ENCODE measurements around the gene LRRC61.
"Not testable (repeated sequence)": the region's sequence is repeated elsewhere in the genome, so short reads cannot be mapped to it uniquely, and the experiment has no call there.

The LRRC61 gene

DNA sequence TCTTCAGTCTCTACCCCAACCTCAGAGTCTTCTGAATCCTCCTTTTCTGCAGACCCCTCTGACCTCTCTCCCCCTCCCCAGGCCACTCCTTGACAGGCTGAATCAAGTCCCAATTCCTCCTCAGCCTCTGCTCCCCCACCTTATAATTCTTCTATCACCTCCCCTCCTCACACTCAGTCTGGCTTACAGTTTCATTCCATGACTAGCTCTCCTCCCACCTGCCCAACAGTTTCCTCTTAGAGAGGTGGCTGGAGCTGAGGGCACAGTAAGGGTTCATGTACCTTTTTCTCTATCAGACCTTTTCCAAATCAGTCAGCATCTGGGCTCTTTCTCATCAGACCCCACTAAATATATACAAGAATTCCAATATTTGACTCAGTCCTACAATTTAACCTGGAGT is 14.6 kb upstream of the LRRC61 start:
- no peak for DNase-seq

DNA sequence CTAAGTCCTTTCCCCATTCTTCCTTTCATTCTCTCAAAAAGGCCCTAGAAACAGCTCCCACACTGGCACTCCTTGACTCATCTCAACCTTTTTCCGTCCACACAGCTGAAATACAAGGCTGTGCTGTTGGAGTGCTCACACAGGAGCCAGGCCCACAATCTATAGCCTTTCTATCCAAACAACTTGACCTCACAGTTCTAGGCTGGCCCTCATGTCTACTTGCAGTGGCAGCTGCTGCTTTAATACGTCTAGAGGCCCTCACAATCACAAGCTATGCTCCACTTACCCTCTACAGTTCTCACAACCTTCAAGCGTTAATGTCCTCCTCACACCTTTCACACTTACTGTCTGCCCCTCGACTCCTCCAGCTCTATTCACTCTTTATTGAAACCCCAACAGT is 12.0 kb upstream of the LRRC61 start:
- no peak for DNase-seq

DNA sequence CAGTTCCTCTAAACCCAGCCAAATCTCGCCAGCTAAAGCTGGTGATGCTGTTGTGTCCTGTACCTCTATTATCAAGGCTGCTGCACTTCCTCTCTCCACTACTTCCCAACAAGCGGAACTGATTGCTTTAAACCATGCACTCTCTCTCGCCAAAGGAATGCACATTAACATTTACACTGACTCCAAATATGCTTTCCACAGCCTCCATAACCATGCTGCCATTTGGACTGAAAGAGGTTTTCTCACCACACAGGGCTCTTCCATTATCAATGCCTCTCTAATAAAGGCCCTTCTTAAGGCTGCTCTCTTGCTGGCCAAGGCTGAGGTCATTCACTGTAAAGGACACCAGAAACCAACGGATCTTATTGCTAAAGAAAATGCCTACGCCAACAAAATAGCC is 11.4 kb upstream of the LRRC61 start:
- no peak for DNase-seq

DNA sequence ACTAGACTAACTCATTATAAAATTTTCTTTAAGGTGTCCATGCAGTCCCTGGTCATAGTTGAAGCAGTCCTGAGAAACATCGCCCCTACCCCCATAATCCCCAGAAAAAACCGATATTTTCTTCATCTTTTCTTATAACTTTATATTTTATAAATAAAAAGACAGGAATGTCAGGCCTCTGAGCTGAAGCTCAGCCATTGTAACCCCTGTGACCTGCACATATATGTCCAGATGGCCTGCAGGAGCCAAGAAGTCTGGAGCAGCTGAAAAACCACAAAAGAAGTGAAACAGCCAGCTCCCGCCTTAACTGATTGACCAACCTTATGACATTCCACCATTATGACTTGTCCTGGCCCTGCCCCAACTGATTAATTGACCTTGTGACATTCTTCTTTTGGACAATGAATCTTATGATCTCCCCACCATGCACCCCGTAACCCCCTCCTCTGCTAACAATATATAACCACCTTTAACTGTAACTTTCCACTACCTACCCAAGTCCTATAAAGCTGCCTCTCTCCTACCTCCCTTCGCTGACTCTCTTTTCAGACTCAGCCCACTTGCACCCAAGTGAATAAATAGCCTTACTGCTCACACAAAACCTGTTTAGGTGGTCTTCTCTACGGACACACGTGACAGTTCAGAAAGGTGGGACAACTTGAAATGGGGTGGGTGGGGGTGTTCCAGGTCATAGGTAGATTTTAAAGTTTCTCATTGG is 10.3 kb upstream of the LRRC61 start:
- DNase-seq: not testable (repeated sequence)

DNA sequence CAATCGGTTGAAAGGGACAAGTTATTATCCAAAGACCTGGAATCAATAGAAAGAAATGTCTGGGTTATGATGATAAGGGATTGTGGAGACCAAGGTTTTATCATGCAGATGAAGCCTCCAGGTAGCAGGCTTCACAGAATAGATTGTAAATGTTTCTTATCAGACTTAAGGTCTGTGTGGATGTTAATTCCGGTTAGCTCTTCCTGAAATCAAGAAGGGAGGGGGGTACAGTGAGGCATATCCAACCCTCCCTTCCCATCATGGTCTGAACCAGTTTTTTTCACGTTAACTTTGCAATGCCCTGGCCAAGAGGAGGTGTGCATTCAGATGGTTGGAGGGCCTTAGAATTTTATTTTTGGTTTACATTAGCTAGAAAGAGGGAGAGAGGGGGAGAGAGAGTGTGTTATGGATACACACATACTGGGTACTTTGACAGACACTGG is 9.8 kb upstream of the LRRC61 start:
- DNase-seq: no peak

DNA sequence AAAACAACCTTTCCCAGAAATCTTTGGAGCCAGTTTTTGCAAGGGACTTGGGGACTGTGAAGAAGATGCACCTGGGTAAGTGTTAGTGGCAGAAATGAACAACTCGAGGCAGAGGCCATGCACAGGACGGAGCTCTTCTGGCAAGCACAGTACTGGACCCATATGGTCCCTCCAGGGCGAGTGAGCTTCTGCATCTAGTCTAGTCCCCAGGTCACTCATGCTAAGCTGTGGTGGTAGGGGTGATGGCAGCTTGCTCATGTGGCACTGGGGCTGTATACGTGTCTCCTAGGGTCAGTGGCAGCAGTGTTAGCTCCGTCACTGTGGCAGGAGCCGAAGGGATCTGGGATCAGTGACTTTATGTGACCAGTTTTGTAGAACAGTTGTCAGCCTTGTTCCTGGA is 9.3 kb upstream of the LRRC61 start:
- DNase-seq: no peak

DNA sequence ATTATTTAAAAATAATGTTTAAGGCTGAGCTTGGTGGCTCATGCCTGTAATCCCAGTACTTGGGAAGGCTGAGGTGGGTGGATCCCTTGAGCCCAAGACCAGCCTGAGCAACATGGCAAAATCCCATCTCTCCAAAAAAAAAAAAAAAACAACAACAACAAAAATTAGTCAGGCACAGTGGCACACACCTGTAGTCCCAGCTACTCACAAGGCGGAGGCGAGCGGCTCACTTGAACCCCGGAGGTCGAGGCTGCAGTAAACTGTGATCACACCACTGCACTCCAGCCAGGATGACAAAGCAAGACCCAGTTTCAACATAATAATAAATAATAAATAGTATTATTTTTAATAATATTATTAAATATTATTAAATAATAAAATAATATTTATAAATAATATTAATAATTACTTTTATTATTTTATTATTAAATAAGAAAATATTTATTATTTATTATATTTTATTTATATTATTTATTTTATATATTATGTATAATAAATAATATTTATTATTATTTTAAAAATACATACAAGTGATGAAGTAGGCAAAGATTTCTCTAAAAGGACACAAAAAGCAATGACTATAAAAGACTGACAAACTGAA is 8.4 kb upstream of the LRRC61 start:
- DNase-seq: no peak

DNA sequence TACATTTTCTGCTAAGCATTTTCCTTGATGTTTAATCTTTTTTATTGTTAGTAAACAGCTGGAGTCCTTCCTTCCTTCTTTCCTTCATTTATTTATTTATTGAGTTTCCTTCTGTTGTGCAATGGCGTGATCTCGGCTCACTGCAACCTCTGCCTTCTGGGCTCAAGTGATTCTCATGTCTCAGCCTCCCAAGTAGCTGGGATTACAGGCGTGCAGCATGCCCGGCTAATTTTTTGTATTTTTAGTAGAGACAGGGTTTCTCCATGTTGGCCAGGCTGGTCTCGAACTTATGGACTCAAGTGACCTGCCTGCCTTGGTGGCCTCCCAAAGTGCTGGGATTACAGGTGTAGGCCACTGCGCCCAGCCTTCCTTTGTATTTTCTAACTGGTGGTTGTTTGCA is 6.2 kb upstream of the LRRC61 start:
- not testable (repeated sequence) for DNase-seq

DNA sequence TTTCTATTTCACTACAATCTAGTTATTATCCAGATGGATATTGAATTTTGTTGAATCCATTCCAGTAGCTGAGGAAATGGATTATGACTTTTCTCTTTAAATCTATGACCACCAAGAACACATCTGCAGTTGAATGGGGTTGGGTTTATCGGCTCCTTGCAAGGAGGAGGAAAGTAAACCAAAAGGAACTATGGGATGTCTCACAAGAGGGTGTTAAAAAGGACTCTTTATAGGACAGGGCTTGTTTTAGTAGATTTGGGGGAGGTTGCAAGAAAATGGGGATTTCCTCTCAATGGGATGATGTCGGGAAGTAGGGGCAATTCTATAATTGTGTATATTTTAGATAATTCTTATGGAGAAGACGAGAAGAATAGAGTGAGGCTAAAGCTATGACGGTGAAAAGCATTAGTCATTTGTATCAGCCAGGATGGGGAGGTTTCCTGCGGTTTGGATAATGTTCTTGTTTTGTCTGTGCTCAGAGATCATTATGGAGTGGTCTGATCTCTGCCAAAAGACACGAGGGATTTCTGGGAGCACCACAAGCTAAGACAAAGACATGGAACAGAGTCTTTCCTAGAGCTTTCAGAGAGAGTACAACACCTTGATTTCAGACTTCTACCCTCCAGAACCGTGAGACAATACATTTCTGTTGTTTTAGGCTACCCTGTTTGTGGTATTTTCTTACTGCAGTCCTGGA is 5.3 kb upstream of the LRRC61 start:
- DNase-seq: no peak

DNA sequence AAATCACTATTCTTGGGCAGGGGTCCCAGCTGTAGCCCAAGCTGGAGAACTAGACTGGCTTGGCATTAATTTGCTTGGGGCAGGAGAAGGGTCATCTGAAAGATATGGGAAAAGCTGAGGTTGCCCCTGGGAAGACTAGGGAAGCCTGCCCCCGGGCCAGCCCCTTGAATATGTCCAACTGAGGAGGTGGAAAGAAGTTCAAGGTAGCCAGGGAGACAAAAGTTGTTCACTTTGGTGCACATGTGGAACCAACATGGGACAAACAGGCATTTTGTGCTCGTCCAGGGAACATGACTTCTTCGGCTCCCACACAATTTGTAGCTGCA is 1.4 kb upstream of the LRRC61 start:
- DNase-seq: no peak

DNA sequence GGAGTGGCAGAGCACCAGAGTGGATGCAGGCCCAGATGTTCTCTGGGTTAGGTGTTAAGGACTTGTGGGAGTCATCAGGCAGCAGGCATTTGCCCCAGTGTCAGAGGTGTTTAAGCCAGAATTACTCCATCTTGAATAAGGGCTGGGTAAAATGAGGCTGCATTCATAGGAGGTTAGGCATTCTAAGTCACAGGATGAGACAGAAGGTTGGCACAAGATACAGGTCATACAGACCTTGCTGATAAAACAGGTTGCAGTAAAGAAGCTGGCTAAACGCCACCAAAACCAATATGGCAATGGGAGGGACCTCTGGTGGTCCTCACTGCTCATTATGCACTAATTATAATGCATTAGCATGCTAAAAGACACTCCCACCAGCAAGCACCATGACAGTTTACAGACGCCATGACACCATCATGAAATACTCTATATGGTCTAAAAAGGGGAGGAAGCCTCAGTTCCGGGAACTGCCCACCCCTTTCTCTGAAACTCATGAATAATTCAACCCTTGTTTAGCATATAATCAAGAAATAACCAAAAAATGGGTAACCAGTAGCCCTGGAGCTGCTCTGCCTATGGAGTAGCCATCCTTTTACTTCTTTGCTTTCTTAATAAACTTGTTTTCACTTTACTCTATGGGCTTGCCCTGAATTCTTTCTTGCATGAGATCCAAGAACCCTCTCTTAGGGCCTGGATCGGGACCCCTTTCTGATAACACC is 882 bp upstream of the LRRC61 start:
- no peak for DNase-seq

DNA sequence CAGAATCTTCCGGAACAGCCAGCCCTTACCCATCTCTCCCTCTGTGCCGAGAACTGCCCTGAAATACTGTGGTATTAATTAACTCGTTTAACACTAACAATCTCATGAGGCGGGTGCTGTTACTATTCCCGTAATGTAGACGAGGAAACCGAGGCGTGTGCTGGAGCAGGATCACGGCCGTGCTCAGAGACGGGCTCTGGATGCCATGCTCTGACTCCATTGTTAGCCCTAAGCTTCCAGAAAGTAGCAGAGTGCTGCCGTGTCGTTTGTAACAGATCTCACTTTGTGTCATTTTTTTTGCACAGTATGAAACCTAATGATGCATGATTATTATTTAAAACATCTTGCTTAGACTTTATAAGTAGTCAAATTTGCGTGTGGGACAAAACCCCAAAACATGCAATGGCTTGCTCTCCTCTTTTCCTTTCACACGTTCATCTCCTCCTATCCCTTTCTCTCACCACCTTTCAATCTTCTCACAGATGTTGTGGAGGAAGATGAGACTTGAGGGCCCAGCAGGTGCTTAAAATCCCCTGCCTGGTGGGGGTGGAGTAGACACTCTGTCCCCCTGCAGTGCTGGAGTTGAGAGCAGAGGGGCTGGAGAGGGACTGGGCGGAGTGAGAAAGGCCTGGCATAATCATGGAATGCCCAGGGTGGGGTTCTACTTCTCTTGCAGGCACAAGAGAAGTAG is 672 bp downstream of the LRRC61 start:
- no peak for DNase-seq

DNA sequence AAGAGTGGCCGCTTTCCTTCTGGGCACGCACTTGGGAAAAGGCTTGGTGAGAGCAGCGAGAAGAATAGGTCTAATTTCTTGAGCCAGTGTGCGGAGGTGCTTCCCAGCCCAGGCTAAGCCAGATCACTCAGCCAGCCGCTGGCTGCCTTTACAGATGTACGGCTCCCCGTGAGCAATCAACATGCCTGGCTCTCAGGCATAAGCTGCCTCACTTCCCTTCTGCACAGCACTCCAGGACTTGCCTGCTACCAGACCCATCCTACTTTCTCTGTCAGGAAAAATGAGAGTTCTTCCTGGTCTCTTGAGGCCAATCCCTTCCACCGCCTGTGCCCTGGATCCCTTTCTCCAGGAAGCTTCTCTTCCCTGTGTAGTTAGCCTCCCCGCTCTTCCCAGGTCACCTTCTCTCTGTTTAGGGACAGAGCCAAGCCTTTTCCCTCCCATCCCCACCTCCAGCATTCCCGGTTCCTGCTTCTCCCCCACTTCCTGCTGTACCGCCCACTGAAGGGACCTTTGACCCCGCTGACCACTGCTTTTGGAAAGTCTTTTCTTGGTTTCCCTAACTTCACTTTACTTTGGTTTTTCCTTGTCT is 1.3 kb downstream of the LRRC61 start:
- no peak for DNase-seq

DNA sequence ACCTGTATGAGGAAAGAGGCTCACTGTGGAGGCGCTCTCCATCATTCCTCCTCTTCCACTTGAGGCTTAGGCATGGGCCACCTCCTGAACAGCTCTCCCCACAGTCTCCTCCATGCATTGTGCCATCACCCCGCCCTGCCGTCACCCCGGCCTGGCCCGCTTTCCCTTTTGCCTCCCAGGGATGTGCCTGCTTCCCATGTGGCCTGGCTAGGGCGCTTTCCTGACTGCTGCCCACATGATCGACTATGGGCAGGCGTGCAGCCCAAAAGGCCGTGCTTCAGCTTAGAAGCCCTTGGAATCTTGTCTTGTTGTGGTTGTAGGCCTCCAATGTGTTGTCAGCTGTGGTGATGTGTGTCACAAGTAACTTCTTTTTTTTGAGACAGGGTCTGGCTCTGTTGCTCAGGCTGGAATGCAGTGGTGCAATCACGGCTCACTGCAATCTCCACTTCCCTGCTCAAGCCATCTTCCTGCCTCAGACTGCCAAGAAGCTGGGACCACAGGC is 2.0 kb downstream of the LRRC61 start:
- no peak for DNase-seq

DNA sequence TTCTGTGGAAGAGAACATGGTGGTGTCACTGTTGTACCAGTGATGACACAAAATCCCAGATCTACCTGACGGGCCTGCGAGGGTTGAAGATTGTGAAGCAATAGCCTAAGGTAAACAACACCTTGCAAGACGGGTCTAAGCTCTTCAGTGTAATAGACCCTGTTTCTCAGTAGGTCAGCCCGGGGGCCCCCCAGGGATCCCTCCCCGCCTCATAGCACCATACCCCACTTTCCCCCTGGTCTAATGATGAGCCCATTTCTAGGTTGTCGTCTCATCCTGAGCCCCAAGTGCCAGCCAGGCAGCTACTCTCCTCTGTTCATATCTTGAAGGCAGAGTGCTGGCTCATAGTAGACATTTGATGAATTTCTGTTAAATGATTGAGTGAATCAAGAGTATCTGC is 2.7 kb downstream of the LRRC61 start:
- DNase-seq: no peak

DNA sequence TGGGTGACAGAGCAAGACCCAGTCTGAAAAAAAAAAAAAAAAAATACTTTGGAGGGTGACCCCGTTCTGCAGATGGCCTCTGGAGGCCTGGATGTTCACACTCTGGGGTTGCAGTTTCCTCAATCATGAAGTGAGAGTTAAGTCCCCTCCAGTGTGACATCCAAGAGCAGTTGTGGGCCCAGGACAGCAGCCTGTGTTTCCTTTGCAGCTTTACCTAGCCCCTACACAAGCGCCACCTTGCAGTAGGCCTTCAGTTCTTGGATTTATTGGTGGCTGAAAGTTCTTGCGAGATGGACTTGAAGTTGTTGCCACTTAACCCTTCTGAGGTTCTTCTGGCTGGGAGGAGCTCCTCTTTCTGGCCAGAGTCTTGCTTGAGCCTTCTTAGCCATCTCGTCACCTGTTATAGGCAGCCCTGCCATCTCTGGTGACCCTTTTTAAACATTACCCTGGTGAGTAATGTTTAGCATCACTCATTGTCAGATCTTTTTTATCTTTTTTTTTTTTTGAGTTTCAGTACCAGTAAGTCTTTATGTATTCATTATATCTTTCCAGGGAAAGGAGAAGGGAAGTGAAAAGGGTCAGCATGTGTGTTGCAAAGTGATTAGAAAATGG is 3.6 kb downstream of the LRRC61 start:
- no peak for DNase-seq

DNA sequence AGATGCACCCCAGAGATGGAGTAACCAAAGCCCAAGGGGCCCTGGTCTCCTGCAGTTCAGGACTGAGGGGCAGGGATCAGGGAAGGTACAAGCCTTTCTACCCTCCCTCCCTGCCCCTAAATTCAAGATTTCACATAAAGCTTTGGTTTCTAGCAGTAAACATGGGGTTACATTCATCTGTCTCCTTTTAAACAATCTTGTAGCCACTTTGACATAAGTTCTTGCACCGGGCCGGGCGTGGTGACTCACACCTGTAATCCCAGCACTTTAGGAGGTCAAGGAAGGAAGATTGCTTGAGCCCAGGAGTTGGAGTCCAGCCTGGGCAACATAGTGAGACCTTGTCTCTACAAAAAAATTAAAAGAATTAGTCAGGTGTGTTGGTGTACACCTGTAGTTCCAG is 4.2 kb downstream of the LRRC61 start:
- DNase-seq: no peak

DNA sequence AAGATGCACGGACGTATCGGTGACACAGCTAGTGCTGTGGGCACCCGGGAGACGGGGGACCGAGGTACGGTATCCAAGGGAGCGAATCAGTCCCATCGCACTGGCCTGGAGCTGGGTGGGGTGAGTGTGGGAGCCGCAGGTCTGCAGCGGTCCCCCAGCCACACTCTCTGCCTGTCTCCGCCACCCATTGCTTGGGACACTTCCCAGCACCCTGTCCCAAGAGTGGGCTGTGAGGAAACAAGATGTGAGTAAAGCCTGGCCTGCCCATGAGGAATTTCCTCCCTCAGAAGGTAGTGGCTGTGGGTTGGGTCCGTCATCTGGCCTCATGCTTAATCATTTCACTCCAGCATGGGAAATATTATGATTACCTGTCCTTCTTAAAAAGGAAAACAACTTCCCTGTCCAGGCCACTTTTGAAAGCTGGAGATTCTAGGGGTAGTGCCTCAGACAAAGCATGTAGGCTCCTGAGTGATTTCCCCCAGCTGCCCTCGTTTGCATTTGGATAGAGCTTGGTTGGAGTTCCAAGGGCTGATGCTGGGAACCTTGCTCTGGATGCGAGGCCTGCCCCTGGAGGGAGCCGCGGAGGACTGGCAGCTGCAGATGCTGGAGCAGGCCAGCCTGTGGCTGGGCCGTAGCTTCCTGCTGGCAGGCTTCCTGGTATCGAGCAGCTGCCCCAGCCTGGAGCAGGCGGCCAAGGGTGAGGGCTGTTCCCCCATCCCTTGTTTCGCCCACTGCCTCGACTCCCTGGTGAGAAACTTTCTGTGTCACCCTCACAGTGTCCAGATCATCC is 6.4 kb downstream of the LRRC61 start:
- DNase-seq: no peak

DNA sequence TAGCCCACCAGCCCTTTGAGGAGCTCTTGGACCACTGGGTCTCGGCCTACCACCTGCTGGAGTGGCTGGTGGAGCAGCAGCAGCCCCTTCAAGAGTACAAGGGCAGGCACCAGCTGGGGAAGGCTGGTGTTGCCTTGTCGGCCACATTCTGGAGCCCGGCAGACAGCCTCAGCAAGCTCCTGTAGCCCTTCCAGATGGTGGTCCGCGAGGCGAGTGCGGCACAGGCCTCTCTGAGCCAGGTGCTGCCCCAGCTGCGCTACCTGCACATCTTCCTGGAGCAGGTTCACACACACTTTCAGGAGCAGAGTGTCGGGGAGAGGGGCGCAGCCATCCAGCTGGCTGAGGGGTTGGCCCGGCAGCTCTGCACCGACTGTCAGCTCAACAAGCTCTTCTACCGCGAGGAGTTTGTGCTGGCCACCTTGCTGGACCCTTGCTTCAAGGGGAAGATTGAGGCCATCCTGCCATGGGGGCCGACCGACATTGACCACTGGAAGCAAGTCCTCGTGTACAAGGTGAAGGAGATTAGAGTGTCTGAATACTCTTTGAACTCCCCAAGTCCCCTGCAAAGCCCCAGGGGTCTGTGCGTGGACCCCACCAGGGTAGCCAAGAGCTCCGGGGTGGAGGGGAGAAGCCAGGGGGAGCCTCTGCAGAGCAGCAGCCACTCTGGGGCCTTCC is 7.2 kb downstream of the LRRC61 start:
- DNase-seq: no peak

DNA sequence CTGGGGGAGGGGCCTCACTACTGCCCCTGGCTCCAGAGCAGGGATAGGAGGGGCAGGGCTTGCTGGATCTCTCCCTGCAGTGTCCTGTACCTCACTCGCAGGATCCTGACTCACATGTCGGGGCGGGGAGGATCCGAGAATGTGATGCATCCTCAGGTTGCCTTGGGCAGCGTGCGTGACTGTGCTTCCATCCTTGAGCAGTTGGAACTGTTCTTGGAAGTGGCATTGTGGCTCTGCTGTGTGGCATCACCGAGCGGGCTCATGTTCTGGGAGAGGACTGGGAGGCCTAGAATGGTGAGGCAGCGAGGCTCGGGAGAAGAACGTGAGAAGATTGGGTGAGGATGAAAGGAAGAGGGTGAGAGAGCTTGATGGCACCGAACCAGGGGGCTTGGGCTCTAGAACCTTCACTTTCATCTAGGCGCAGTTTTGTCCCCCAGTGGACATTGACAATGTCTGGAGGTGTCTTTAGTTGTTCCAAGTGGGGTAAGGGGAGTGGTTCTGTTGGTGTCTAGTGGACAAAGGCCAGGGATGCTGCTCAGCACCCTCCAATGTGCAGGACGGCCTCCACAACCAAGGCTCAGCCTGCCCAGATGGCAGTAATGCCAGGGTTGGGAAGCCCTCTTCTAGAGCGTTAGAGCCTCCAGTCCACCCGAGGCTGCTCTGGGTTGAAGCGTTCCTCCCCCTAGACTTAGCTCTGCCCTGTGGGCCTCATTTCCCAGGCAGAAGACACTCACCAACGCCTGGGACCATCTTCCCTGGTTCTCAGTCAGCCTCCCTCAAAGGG is 9.9 kb downstream of the LRRC61 start:
- no peak for DNase-seq
